GM23338 (cell line): Measurements from ENCODE around the gene NRDE2. TPM values are rescaled to one million over a fixed set of nuclear protein-coding genes. Genes with fewer than 3 reads are reported as not detected.
"Not testable (repeated sequence)": the region's sequence is repeated elsewhere in the genome, so short reads cannot be mapped to it uniquely, and the experiment has no call there.

Source experiments
- ATAC-seq: fragments of 200-7000 bp; cut with Tn5 transposase; 3 replicates; pipeline ENCODE4 v1.9.1; 2020
- DNase-seq: peaks from one replicate; pipeline ENCODE4 v3.0.0-alpha.2; 2015; ENCODE audit warnings: low spot score
- H2AFZ ChIP-seq: fragments of 200-600 bp; sonication (generic); 2 replicates; pipeline ENCODE4 v1.8.0; 2016; ENCODE audit warnings: antibody characterized with exemption, mild to moderate bottlenecking, moderate library complexity
- H3F3A ChIP-seq: fragments of 200-600 bp; sonication (generic); replicated peaks from 2 replicates; pipeline ENCODE4 v1.8.0; 2017; ENCODE audit warnings: antibody characterized with exemption, mixed run types, low read depth
- H3K27ac ChIP-seq: fragments of 200-600 bp; sonication (generic); 2 replicates; pipeline ENCODE4 v1.6.1; 2016; ENCODE audit warnings: low read depth
- H3K27me3 ChIP-seq: fragments of 200-600 bp; sonication (generic); 2 replicates; pipeline ENCODE4 v1.8.0; 2016; ENCODE audit warnings: mild to moderate bottlenecking, mixed run types, moderate library complexity; ENCODE audit not compliant: insufficient read depth
- H3K36me3 ChIP-seq: fragments of 200-600 bp; sonication (generic); 2 replicates; pipeline ENCODE4 v1.8.0; 2016; ENCODE audit warnings: mild to moderate bottlenecking; ENCODE audit not compliant: insufficient read depth
- H3K4me1 ChIP-seq: fragments of 200-600 bp; sonication (generic); 2 replicates; pipeline ENCODE4 v1.8.0; 2016; ENCODE audit warnings: mild to moderate bottlenecking, moderate library complexity; ENCODE audit not compliant: insufficient read depth
- H3K4me2 ChIP-seq: fragments of 200-600 bp; sonication (generic); 2 replicates; pipeline ENCODE4 v1.7.1; 2017; ENCODE audit warnings: mixed run types
- H3K4me3 ChIP-seq: fragments of 200-600 bp; sonication (generic); 2 replicates; pipeline ENCODE4 v1.6.1; 2016; ENCODE audit warnings: mixed run types
- H3K79me2 ChIP-seq: fragments of 200-600 bp; sonication (generic); replicated peaks from 2 replicates; pipeline ENCODE4 v1.8.0; 2017; ENCODE audit warnings: mild to moderate bottlenecking; ENCODE audit not compliant: insufficient read depth
- H3K9me2 ChIP-seq: fragments of 200-600 bp; sonication (generic); 2 replicates; pipeline ENCODE4 v1.8.0; 2017; ENCODE audit not compliant: insufficient read depth
- H4K20me1 ChIP-seq: fragments of 200-600 bp; sonication (generic); replicated peaks from 2 replicates; pipeline ENCODE4 v1.8.0; 2017; ENCODE audit warnings: mild to moderate bottlenecking; ENCODE audit not compliant: insufficient read depth
- H3K27ac Mint-ChIP-seq: 2 replicates; pipeline ENCODE4 v1.8.0; 2020; ENCODE audit warnings: inconsistent platforms, mild to moderate bottlenecking, moderate library complexity, mixed read lengths
- H3K27me3 Mint-ChIP-seq: 3 replicates; pipeline ENCODE4 v1.8.0; 2022; ENCODE audit warnings: low read depth, mild to moderate bottlenecking, moderate library complexity, mixed read lengths, inconsistent platforms; ENCODE audit not compliant: insufficient read depth, poor library complexity
- H3K36me3 Mint-ChIP-seq: 3 replicates; pipeline ENCODE4 v1.8.0; 2021; ENCODE audit warnings: low read depth, mild to moderate bottlenecking, inconsistent platforms, moderate library complexity, mixed read lengths
- H3K4me1 Mint-ChIP-seq: 3 replicates; pipeline ENCODE4 v1.8.0; 2020; ENCODE audit warnings: mild to moderate bottlenecking, inconsistent platforms, mixed read lengths
- H3K4me3 Mint-ChIP-seq: 3 replicates; pipeline ENCODE4 v1.8.0; 2021; ENCODE audit warnings: moderate library complexity, mild to moderate bottlenecking, inconsistent platforms, mixed read lengths
- H3K9me3 Mint-ChIP-seq: 3 replicates; pipeline ENCODE4 v1.8.0; 2020; ENCODE audit warnings: moderate library complexity, mild to moderate bottlenecking, inconsistent platforms, mixed read lengths
- CREB1 ChIP-seq: fragments of 250-450 bp; sonication (Bioruptor Pico); IDR thresholded peaks from 2 replicates; pipeline ENCODE4 v1.5.0; 2020; ENCODE audit warnings: low read depth, mild to moderate bottlenecking, moderate library complexity
- CTCF ChIP-seq, 2 experiments: fragments of 200-600 bp in 1 of 2; sonication (generic) in 1 of 2; conservative IDR thresholded peaks; 2 replicates each; pipeline versions ENCODE4 v1.5.1 to v1.6.1; 2016 to 2017; ENCODE audit warnings: antibody characterized with exemption in 2 of 2, low read depth in 2 of 2, mild to moderate bottlenecking in 2 of 2, moderate library complexity in 1 of 2
- ETS1 ChIP-seq: IDR thresholded peaks from 2 replicates; pipeline ENCODE4 v1.6.1; 2016; ENCODE audit warnings: antibody characterized with exemption
- EZH2 ChIP-seq: fragments of 200-600 bp; sonication (generic); IDR thresholded peaks from one replicate; pipeline ENCODE4 v1.8.0; 2017; ENCODE audit warnings: antibody characterized with exemption, mild to moderate bottlenecking, low read depth; ENCODE audit not compliant: unreplicated experiment
- EZH2phosphoT487 ChIP-seq: fragments of 200-600 bp; sonication (generic); IDR thresholded peaks from one replicate; pipeline ENCODE4 v1.8.1; 2018; ENCODE audit warnings: antibody characterized with exemption; ENCODE audit not compliant: unreplicated experiment
- JUNB ChIP-seq: IDR thresholded peaks from one replicate; pipeline ENCODE4 v1.6.1; 2016; ENCODE audit warnings: antibody characterized with exemption; ENCODE audit not compliant: unreplicated experiment
- NANOG ChIP-seq: IDR thresholded peaks from 2 replicates; pipeline ENCODE4 v1.6.1; 2016; ENCODE audit warnings: antibody characterized with exemption, borderline replicate concordance
- POLR2AphosphoS5 ChIP-seq: IDR thresholded peaks from 2 replicates; pipeline ENCODE4 v1.6.1; 2016; ENCODE audit warnings: antibody characterized with exemption, low read depth
- REST ChIP-seq: IDR thresholded peaks from one replicate; pipeline ENCODE4 v1.6.1; 2018; ENCODE audit warnings: antibody characterized with exemption; ENCODE audit not compliant: unreplicated experiment
- STAT1 ChIP-seq: IDR thresholded peaks from one replicate; pipeline ENCODE4 v1.6.1; 2016; ENCODE audit warnings: antibody characterized with exemption; ENCODE audit not compliant: unreplicated experiment
- ZNF114 ChIP-seq: fragments of 250-450 bp; sonication (Bioruptor Pico); IDR thresholded peaks from 2 replicates; pipeline ENCODE4 v1.5.0; 2020; ENCODE audit warnings: mild to moderate bottlenecking, moderate library complexity
- ZNF331 ChIP-seq: fragments of 250-450 bp; sonication (Bioruptor Pico); IDR thresholded peaks from 2 replicates; pipeline ENCODE4 v1.5.0; 2020; ENCODE audit warnings: low read depth, mild to moderate bottlenecking, moderate library complexity
- polyA plus RNA-seq: library from polyadenylated mRNA; unstranded; fragments of >200 nt; fragmentation: Nextera tagmentation; extraction: Ambion mirVana; gene quantifications from 2 replicates; pipeline ENCODE4 v1.2.1, GENCODE V29; 2016
- total RNA-seq: library from RNA; depleted of rRNA; stranded (reverse); fragments of >200 nt; shearing (Covaris generic); gene quantifications from 2 replicates; pipeline ENCODE4 v1.2.3, GENCODE V29; 2014

NRDE2 gene
- total and polyA plus RNA-seq, 2 experiments from 2014 or later: 9.8 to 20.6 TPM

GRCh38 chr14:90248594-90248993 is 83.1 kb downstream of the NRDE2 start:
- TF ChIP-seq ETS1 (no peak), ZNF114 (CRISPR knock-in tag) (no peak), EZH2 (no peak), NANOG (no peak), CREB1 (no peak), JUNB (no peak), EZH2phosphoT487 (no peak), CTCF (conservative IDR thresholded peaks at IDR 0.05; ENCODE audit: low read depth in 2 of 2) (no peak)
- H3K9me3 Mint-ChIP-seq: peaks cover 6% of the 10 kb centered on the region; the same call in 2 of the 3 replicates
- no peak overlapping the region for H3K4me3 Mint-ChIP-seq
- H3K27ac Mint-ChIP-seq: no peak overlapping the region
- Histone ChIP-seq H3K27ac (no peak overlapping the region), H3F3A (no peaks in the 10 kb centered on the region), H3K36me3 (no peaks in the 10 kb centered on the region), H3K4me3 (no peak overlapping the region), H4K20me1 (no peaks in the 10 kb centered on the region), H3K4me2 (no peak overlapping the region), H3K27me3 (no peaks in the 10 kb centered on the region; the same call in 1 of the 2 replicates), H2AFZ (no peak overlapping the region), H3K9me2 (no peaks in the 10 kb centered on the region), H3K79me2 (no peaks in the 10 kb centered on the region), H3K4me1 (no peaks in the 10 kb centered on the region)
- no peaks in the 10 kb centered on the region; the same call in 2 of the 3 replicates for H3K36me3 Mint-ChIP-seq
- ATAC-seq (no peak), DNase-seq (no peak)
- peaks cover 5% of the 10 kb centered on the region for H3K27me3 Mint-ChIP-seq
- H3K4me1 Mint-ChIP-seq: no peaks in the 10 kb centered on the region

GRCh38 chr14:90247441-90247840 is 84.3 kb downstream of the NRDE2 start:
- not testable (repeated sequence) for H4K20me1 ChIP-seq, H3K36me3 ChIP-seq, H3K4me1 Mint-ChIP-seq, H3K36me3 Mint-ChIP-seq, DNase-seq, H3K4me2 ChIP-seq, H3F3A ChIP-seq, H3K27ac ChIP-seq, H3K27ac Mint-ChIP-seq, H3K9me2 ChIP-seq, H2AFZ ChIP-seq, H3K27me3 Mint-ChIP-seq, H3K27me3 ChIP-seq, H3K4me3 Mint-ChIP-seq, H3K4me3 ChIP-seq, ATAC-seq, H3K4me1 ChIP-seq, H3K9me3 Mint-ChIP-seq, H3K79me2 ChIP-seq

- Mint-ChIP-seq H3K9me3 (peaks cover 11% of the 10 kb centered on the region; the same call in 2 of the 3 replicates), H3K4me1 (no peaks in the 10 kb centered on the region)
- TF ChIP-seq POLR2AphosphoS5 (no peak), EZH2phosphoT487 (no peak), ZNF331 (CRISPR knock-in tag) (no peak), EZH2 (no peak), CREB1 (no peak), ZNF114 (CRISPR knock-in tag) (no peak), STAT1 (no peak), REST (no peak)
These were observed 84.8 kb downstream of the NRDE2 start for GRCh38 chr14:90246936-90247335.

More at GRCh38 chr14:90246936-90247335, 84.8 kb downstream of the NRDE2 start:
- H3K4me3 ChIP-seq: no peak overlapping the region
- no peaks in the 10 kb centered on the region for H3K9me2 ChIP-seq
- H3K36me3 Mint-ChIP-seq: no peaks in the 10 kb centered on the region; the same call in 2 of the 3 replicates
- H3K79me2 ChIP-seq: no peaks in the 10 kb centered on the region
- no peak for DNase-seq
- H3K36me3 ChIP-seq: no peaks in the 10 kb centered on the region
- no peak overlapping the region for H3K4me3 Mint-ChIP-seq
- H4K20me1 ChIP-seq: no peaks in the 10 kb centered on the region
- peaks cover 7% of the 10 kb centered on the region for H3K27me3 Mint-ChIP-seq
- H3K27ac Mint-ChIP-seq: no peak overlapping the region
- H2AFZ ChIP-seq: no peak overlapping the region
- H3K27me3 ChIP-seq: no peaks in the 10 kb centered on the region
- ATAC-seq: no peak
- no peaks in the 10 kb centered on the region for H3F3A ChIP-seq
- H3K27ac ChIP-seq: no peak overlapping the region
- no peaks in the 10 kb centered on the region for H3K4me1 ChIP-seq
- H3K4me2 ChIP-seq: no peak overlapping the region
